Neural crest cell (in vitro differentiated cells): ENCODE results near the gene IGF2BP1. TPM values are rescaled to one million over a fixed set of nuclear protein-coding genes. Genes with fewer than 3 reads are reported as not detected.

Experiments used
- DNase-seq: peaks from one replicate; pipeline ENCODE4 v3.0.0; 2021; ENCODE audit warnings: low read depth, mixed read lengths, low spot score
- H3K27ac Mint-ChIP-seq: one replicate; pipeline ENCODE4 v1.8.0; 2021; ENCODE audit warnings: mild to moderate bottlenecking, mixed read lengths; ENCODE audit not compliant: unreplicated experiment
- H3K27me3 Mint-ChIP-seq: 2 replicates; pipeline ENCODE4 v1.8.0; 2021; ENCODE audit warnings: low read depth, mild to moderate bottlenecking, mixed read lengths
- H3K36me3 Mint-ChIP-seq: 2 replicates; pipeline ENCODE4 v1.8.0; 2021; ENCODE audit warnings: low read depth, mild to moderate bottlenecking, mixed read lengths
- H3K4me1 Mint-ChIP-seq: 2 replicates; pipeline ENCODE4 v1.8.0; 2021; ENCODE audit warnings: mixed read lengths
- H3K4me3 Mint-ChIP-seq: one replicate; pipeline ENCODE4 v1.8.0; 2021; ENCODE audit warnings: mild to moderate bottlenecking, mixed read lengths
- H3K9me3 Mint-ChIP-seq: 2 replicates; pipeline ENCODE4 v1.8.0; 2021; ENCODE audit warnings: mixed read lengths
- total RNA-seq: library from RNA; stranded (reverse); gene quantifications from 2 replicates; pipeline ENCODE4 v1.2.1, GENCODE V29; 2021
- TF ChIP-seq, protein P1 (sequence below): fragments of 200-600 bp; sonication (generic); conservative IDR thresholded peaks from 2 replicates; pipeline ENCODE4 v1.5.0; 2021; ENCODE audit warnings: antibody characterized with exemption, mild to moderate bottlenecking

The IGF2BP1 gene
- total RNA-seq, 1 donor from 2014 or later, result 536 TPM

DNA sequence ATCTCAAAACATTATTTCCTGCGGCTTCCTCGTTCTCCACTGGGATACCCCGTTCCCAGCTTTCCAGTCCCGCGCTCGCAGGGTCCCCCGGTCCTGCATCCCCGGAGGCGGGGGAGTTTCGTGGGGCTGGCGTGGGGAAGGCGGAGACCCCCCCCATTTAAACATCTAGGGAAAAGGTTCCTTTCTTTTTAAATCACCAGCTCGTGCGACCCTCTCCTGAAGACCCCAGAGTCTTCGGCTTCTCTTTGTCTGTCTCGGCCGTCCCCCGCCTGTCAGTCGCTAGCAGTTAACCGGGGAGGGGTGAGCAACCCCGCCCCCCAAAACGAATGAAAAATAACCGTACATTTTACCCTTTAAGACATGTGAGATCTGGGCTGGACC lies 473 bp upstream of the IGF2BP1 start:
- H3K27ac Mint-ChIP-seq, result peak overlapping the region; percentile 100

DNA sequence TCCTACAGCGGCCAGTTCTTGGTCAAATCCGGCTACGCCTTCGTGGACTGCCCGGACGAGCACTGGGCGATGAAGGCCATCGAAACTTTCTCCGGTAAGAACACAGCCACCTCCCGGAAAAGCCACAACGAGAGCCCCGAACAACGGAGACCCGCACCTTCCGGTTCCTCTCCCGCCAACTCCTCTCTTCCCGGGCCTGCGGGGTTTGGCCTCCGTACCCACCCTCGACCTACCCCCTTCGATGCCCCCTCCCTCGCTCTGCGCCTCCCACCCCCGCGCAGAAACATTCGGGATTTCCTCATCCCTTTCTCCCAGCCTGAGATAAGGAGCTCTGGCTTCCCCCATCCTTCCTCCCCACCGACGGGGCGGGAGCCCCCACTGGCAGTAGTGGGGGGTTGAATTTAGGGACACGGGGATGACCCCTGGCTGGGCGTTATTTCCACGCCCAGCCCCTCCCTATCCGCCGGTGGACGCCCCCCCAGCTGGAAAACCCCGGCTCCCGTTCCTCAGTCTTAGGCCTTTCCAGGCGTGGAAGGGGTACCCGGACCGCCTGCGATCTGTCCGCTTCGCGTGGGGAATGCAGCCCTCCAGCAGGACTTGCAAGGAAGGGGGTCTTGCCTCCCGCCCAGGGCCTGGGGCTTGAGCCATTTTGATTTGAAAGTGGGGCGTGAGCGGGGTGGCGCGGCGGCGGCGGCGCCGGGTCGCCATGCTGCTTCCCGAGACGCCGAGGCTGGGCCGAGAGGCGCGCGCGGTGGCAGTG lies 822 bp downstream of the IGF2BP1 start:
- peak; percentile 9 for DNase-seq
- TF ChIP-seq, protein P1, sequence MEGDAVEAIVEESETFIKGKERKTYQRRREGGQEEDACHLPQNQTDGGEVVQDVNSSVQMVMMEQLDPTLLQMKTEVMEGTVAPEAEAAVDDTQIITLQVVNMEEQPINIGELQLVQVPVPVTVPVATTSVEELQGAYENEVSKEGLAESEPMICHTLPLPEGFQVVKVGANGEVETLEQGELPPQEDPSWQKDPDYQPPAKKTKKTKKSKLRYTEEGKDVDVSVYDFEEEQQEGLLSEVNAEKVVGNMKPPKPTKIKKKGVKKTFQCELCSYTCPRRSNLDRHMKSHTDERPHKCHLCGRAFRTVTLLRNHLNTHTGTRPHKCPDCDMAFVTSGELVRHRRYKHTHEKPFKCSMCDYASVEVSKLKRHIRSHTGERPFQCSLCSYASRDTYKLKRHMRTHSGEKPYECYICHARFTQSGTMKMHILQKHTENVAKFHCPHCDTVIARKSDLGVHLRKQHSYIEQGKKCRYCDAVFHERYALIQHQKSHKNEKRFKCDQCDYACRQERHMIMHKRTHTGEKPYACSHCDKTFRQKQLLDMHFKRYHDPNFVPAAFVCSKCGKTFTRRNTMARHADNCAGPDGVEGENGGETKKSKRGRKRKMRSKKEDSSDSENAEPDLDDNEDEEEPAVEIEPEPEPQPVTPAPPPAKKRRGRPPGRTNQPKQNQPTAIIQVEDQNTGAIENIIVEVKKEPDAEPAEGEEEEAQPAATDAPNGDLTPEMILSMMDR, result no peak
- Mint-ChIP-seq H3K9me3 (no peaks in the 10 kb centered on the region), H3K27me3 (peaks cover 32% of the 10 kb centered on the region), H3K27ac (peak overlapping the region; percentile 100), H3K4me3 (peak overlapping the region; percentile 95), H3K4me1 (peaks cover 66% of the 10 kb centered on the region), H3K36me3 (peaks cover 21% of the 10 kb centered on the region)

More for the DNA sequence above, 473 bp upstream of the IGF2BP1 start:
- Mint-ChIP-seq H3K4me3 (peak overlapping the region; percentile 95), H3K9me3 (no peaks in the 10 kb centered on the region), H3K4me1 (peaks cover 67% of the 10 kb centered on the region), H3K36me3 (peaks cover 21% of the 10 kb centered on the region), H3K27me3 (peaks cover 32% of the 10 kb centered on the region)
- TF ChIP-seq, protein P1, result no peak
- DNase-seq, result peak; percentile 58

DNA sequence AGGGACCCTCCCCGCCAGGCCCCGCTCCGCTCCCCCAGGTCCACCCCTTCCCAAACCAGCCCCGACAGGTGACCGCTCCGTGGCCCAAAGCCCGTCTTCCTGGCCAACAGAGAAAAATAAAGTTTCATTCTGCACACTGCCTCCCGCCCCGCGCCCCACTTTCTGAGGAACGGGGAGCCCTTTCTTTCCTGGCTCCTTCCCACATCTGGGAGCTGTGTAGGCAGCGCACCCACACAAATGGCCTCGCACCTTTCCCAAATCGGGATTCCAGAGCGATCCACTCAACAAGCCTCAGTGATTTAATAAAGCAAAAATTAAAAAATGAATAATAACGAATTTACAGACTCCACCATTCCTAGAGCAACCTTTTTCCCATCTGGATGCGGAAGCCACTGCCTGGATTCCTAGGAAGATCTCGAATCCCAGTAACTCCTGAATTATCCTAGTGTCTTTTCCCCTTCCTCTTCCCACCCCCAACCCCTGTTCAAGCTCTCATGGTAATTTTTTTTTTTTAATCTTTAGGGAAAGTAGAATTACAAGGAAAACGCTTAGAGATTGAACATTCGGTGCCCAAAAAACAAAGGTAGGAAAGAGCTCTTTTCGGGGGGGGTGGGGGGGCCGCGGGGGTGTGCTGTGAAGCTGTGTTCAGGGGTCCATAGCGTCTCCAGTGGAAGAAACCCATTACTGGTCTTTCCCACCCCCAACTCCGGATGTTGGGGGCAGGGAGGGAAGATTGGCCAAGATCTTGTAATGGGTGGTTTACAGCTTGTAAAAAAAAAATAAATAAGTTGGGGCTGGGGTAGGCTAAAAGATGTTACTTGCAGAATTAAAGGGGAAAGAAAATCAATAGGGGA lies 1.6 kb downstream of the IGF2BP1 start:
- Mint-ChIP-seq H3K27ac (peak overlapping the region; percentile 99), H3K9me3 (no peaks in the 10 kb centered on the region), H3K4me3 (peak overlapping the region; percentile 95), H3K36me3 (peaks cover 21% of the 10 kb centered on the region), H3K4me1 (peaks cover 68% of the 10 kb centered on the region), H3K27me3 (peaks cover 32% of the 10 kb centered on the region)
- no peak for DNase-seq
- TF ChIP-seq, protein P1, result no peak

DNA sequence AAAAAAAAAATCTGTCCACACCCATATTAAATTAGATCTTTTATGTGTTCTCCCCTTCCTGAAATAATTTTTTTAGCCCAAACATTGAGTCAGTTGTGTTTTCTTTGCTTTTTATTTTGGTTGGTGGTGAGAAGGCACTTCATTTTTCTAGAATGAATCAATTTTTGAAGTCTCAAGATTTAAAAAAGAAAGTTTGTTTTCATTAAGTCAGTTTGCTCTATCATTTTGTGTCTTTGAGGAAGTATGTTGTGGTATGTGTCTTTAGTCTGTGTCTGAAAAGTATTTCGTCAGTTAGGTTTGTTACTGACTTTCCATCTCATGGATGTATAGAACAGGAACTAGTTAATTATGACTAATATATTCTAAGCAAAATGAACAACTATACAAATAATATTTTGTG lies 3.8 kb downstream of the IGF2BP1 start:
- peaks cover 24% of the 10 kb centered on the region for H3K36me3 Mint-ChIP-seq
- H3K4me1 Mint-ChIP-seq, result peaks cover 71% of the 10 kb centered on the region
- no peaks in the 10 kb centered on the region for H3K9me3 Mint-ChIP-seq
- peaks cover 26% of the 10 kb centered on the region for H3K27me3 Mint-ChIP-seq
- no peak for DNase-seq
- TF ChIP-seq, protein P1, result no peak
- H3K27ac Mint-ChIP-seq, result peak overlapping the region; percentile 85
- peak overlapping the region; percentile 95 for H3K4me3 Mint-ChIP-seq

DNA sequence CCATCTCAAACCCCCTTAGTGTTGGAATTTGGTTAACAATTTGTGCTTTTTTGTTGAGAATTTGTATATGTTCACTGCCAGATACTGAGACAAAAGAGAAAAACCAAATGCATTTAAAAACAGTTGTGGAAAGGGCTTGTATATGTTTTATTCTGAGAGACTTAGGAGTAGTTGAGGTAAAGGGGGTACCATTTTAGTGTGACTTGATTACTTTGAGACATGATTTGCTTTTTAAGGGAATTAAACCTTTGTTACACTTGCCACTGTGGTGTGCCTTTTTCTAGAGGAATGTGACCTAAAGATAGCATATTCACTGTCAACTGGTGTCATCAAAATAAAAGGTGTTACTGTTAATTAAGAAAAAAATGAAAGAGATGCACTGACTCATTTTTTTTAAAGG lies 4.5 kb downstream of the IGF2BP1 start:
- peaks cover 74% of the 10 kb centered on the region for H3K4me1 Mint-ChIP-seq
- peak overlapping the region; percentile 73 for H3K27ac Mint-ChIP-seq
- H3K9me3 Mint-ChIP-seq, result no peaks in the 10 kb centered on the region
- DNase-seq, result no peak
- peak overlapping the region; percentile 95 for H3K4me3 Mint-ChIP-seq
- peaks cover 31% of the 10 kb centered on the region for H3K36me3 Mint-ChIP-seq
- peaks cover 21% of the 10 kb centered on the region for H3K27me3 Mint-ChIP-seq
- TF ChIP-seq, protein P1, result no peak
